Measurements from ENCODE around the gene CD151. TPM values are rescaled to one million over a fixed set of nuclear protein-coding genes. Genes with fewer than 3 reads are reported as not detected.

CD151 gene
- total RNA-seq, 8 experiments from 2014 or later: 43.0 to 311 (median 121) TPM

GRCh38 chr11:847876-848275 is 15.1 kb downstream of the CD151 start:
- Histone ChIP-seq H3K4me1 (replicated peaks in 1 of 2) (peaks cover 58 to 61% of the 10 kb centered on the region in 2 donors), H3K4me3 (no peak overlapping the region), H3K27ac (no peak overlapping the region)
- whole genome bisulfite sequencing, 10 experiments: 72 to 97% methylated on average over 5 to 6 of the region's 18 CpGs; no CpG with 5 or more reads in 8 of the 10 experiments
- in situ Hi-C loops (cut with MboI; ENCODE audit: low pct_unique_long_range_greater_than_20kb in 2 of 9, low sequenced_read_pairs in 9 of 9, unreplicated experiment in 9 of 9): no loop called here
- no peak for ATAC-seq (replicated peaks in 6 of 8)

- in situ Hi-C loops (cut with MboI; ENCODE audit: low pct_unique_long_range_greater_than_20kb in 2 of 9, low sequenced_read_pairs in 9 of 9, unreplicated experiment in 9 of 9): no loop called here
- ATAC-seq (replicated peaks in 6 of 8): no peak
- 40% methylated on average over 2 of the region's 14 CpGs; no CpG with 5 or more reads in 9 of the 10 experiments for WGBS, 10 experiments
- Histone ChIP-seq H3K27ac (peak overlapping the region in 1 of 2 donors; percentile 47), H3K4me1 (replicated peaks in 1 of 2) (peaks cover 61 to 66% of the 10 kb centered on the region in 2 donors), H3K4me3 (peak overlapping the region in 2 of 5 donors; percentile 74 to 88)
Observed at GRCh38 chr11:848380-848931, 15.7 kb downstream of the CD151 start.

- 5 to 60% methylated on average over 1 to 8 of the region's 71 CpGs; no CpG with 5 or more reads in 8 of the 10 experiments for WGBS, 10 experiments
- in situ Hi-C loops (cut with MboI; ENCODE audit: low pct_unique_long_range_greater_than_20kb in 2 of 9, low sequenced_read_pairs in 9 of 9, unreplicated experiment in 9 of 9): no loop called here
- H3K27ac ChIP-seq: peak overlapping the region; percentile 47 to 53
- H3K4me3 ChIP-seq: peak overlapping the region; percentile 55 to 92 (median 74)
- ATAC-seq (replicated peaks in 6 of 8): peak in 6 of 8 experiments; percentile 18 to 79 (median 68)
- H3K4me1 ChIP-seq (replicated peaks in 1 of 2): peaks cover 59 to 68% of the 10 kb centered on the region in 2 donors
Observed at GRCh38 chr11:849104-849824, 16.5 kb downstream of the CD151 start.

- in situ Hi-C loops (cut with MboI; ENCODE audit: low pct_unique_long_range_greater_than_20kb in 2 of 9, low sequenced_read_pairs in 9 of 9, unreplicated experiment in 9 of 9): no loop called here
- ATAC-seq (replicated peaks in 6 of 8): peak in 7 of 8 experiments; percentile 5 to 48 (median 38)
- H3K4me1 ChIP-seq (replicated peaks in 1 of 2): peaks cover 59 to 68% of the 10 kb centered on the region in 2 donors
- WGBS, 10 experiments: 0 to 40% (median 40%) methylated on average over 1 to 3 of the region's 97 CpGs; no CpG with 5 or more reads in 7 of the 10 experiments
- H3K4me3 ChIP-seq: peak overlapping the region; percentile 55 to 92 (median 74)
- H3K27ac ChIP-seq: peak overlapping the region; percentile 36 to 47
Observed at GRCh38 chr11:849951-850774, 17.4 kb downstream of the CD151 start.

GRCh38 chr11:850775-851763 is 18.3 kb downstream of the CD151 start:
- Histone ChIP-seq H3K4me3 (peak overlapping the region; percentile 55 to 92 (median 74)), H3K4me1 (replicated peaks in 1 of 2) (peaks cover 65 to 69% of the 10 kb centered on the region in 2 donors), H3K27ac (no peak overlapping the region)
- ATAC-seq (replicated peaks in 6 of 8): peak; percentile 1 to 40 (median 11)
- 0 to 90% (median 73%) methylated on average over 1 to 7 of the region's 28 CpGs; no CpG with 5 or more reads in 6 of the 10 experiments for WGBS, 10 experiments
- in situ Hi-C loops (cut with MboI; ENCODE audit: low pct_unique_long_range_greater_than_20kb in 2 of 9, low sequenced_read_pairs in 9 of 9, unreplicated experiment in 9 of 9): no loop called here

- in situ Hi-C loops (cut with MboI; ENCODE audit: low pct_unique_long_range_greater_than_20kb in 2 of 9, low sequenced_read_pairs in 9 of 9, unreplicated experiment in 9 of 9): no loop called here
- WGBS, 10 experiments: 70 to 74% methylated on average over 2 to 7 of the region's 15 CpGs; no CpG with 5 or more reads in 8 of the 10 experiments
- no peak for ATAC-seq (replicated peaks in 6 of 8)
- Histone ChIP-seq H3K27ac (no peak overlapping the region), H3K4me1 (replicated peaks in 1 of 2) (peaks cover 80 to 82% of the 10 kb centered on the region in 2 donors), H3K4me3 (no peak overlapping the region)
Observed at GRCh38 chr11:852762-853161, 20.0 kb downstream of the CD151 start.

- 80 to 100% (median 91%) methylated on average over 1 to 6 of the region's 27 CpGs; no CpG with 5 or more reads in 6 of the 10 experiments for WGBS, 10 experiments
- no peak overlapping the region for H3K27ac ChIP-seq
- ATAC-seq (replicated peaks in 6 of 8): no peak
- in situ Hi-C loops (cut with MboI; ENCODE audit: low pct_unique_long_range_greater_than_20kb in 2 of 9, low sequenced_read_pairs in 9 of 9, unreplicated experiment in 9 of 9): no loop called here
- peaks cover 72 to 75% of the 10 kb centered on the region in 2 donors for H3K4me1 ChIP-seq (replicated peaks in 1 of 2)
- no peak overlapping the region for H3K4me3 ChIP-seq
Observed at GRCh38 chr11:853682-854448, 21.1 kb downstream of the CD151 start.

- Histone ChIP-seq H3K4me1 (replicated peaks in 1 of 2) (peaks cover 72 to 74% of the 10 kb centered on the region in 2 donors), H3K4me3 (no peak overlapping the region), H3K27ac (peak overlapping the region; percentile 23 to 72)
- 41 to 80% methylated on average over 1 to 5 of the region's 20 CpGs; no CpG with 5 or more reads in 8 of the 10 experiments for WGBS, 10 experiments
- in situ Hi-C loops (cut with MboI; ENCODE audit: low pct_unique_long_range_greater_than_20kb in 2 of 9, low sequenced_read_pairs in 9 of 9, unreplicated experiment in 9 of 9): no loop called here
- ATAC-seq (replicated peaks in 6 of 8): peak in 5 of 8 experiments; percentile 31 to 55 (median 38)
Observed at GRCh38 chr11:854601-855329, 22.0 kb downstream of the CD151 start.

GRCh38 chr11:855330-855674 is 22.6 kb downstream of the CD151 start:
- in situ Hi-C loops (cut with MboI; ENCODE audit: low pct_unique_long_range_greater_than_20kb in 2 of 9, low sequenced_read_pairs in 9 of 9, unreplicated experiment in 9 of 9): no loop called here
- H3K4me3 ChIP-seq: no peak overlapping the region

GRCh38 chr11:855796-856195 is 23.0 kb downstream of the CD151 start:
- H3K4me3 ChIP-seq: no peak overlapping the region
- ATAC-seq (replicated peaks in 6 of 8): no peak
- WGBS, 10 experiments: 96 to 100% methylated on average over 2 to 5 of the region's 12 CpGs; no CpG with 5 or more reads in 8 of the 10 experiments
- in situ Hi-C loops (cut with MboI; ENCODE audit: low pct_unique_long_range_greater_than_20kb in 2 of 9, low sequenced_read_pairs in 9 of 9, unreplicated experiment in 9 of 9): no loop called here
- H3K4me1 ChIP-seq (replicated peaks in 1 of 2): peaks cover 77 to 78% of the 10 kb centered on the region in 2 donors
- peak overlapping the region in 1 of 2 donors; percentile 72 for H3K27ac ChIP-seq

More at GRCh38 chr11:855330-855674, 22.6 kb downstream of the CD151 start:
- no CpG with 5 or more reads among the region's 7 CpGs for WGBS, 10 experiments
- no peak for ATAC-seq (replicated peaks in 6 of 8)
- Histone ChIP-seq H3K4me1 (replicated peaks in 1 of 2) (peaks cover 78 to 80% of the 10 kb centered on the region in 2 donors), H3K27ac (peak overlapping the region; percentile 23 to 72)

- Histone ChIP-seq H3K27ac (peak overlapping the region in 1 of 2 donors; percentile 36), H3K4me1 (replicated peaks in 1 of 2) (peaks cover 72 to 76% of the 10 kb centered on the region in 2 donors), H3K4me3 (no peak overlapping the region)
- WGBS, 10 experiments: 80% methylated on average over 2 of the region's 8 CpGs; no CpG with 5 or more reads in 9 of the 10 experiments
- peak in 4 of 8 experiments; percentile 4 to 65 (median 40) for ATAC-seq (replicated peaks in 6 of 8)
- in situ Hi-C loops (cut with MboI; ENCODE audit: low pct_unique_long_range_greater_than_20kb in 2 of 9, low sequenced_read_pairs in 9 of 9, unreplicated experiment in 9 of 9): no loop called here
Observed at GRCh38 chr11:856397-856796, 23.6 kb downstream of the CD151 start.
